Peyer's patch (tissue), 4 donors: ENCODE data around the gene WDR7.

Experiments used
- POLR2A ChIP-seq, 2 donors: fragments of 450-650 bp; IDR thresholded peaks; one replicate each; pipeline ENCODE4 v1.5.1; 2017; ENCODE audit warnings: antibody characterized with exemption in 2 of 2, mild to moderate bottlenecking in 2 of 2, moderate library complexity in 2 of 2
- TF ChIP-seq, protein P1 (sequence below), 6 experiments: fragments of 450-650 bp in 4 of 6; fragments of 200-600 bp in 2 of 6; sonication (generic) in 1 of 6; IDR thresholded peaks; one replicate each; pipeline ENCODE4 v1.5.1; 2017 to 2019; ENCODE audit warnings: antibody characterized with exemption in 6 of 6, mild to moderate bottlenecking in 3 of 6, moderate library complexity in 1 of 6

DNA sequence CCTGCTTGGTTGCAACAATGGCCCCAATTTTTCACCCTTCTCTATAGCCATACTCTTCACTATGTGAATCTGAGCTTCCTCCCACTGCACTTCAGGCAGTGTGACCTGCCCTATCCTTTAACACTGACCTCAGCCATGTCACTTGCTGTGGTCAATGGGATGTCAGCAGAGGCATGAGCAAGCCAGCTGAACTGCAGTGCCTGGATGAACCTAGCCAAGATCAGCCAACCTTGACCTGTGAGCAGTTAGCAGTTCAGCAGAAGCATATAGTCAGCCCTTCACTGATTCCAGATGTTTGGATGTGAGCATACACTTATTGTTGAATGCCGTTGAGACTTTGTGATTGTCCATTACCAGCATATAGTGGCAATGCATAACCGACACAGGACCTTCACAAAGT, 432.3 kb downstream of the WDR7 start:
- TF ChIP-seq, protein P1, sequence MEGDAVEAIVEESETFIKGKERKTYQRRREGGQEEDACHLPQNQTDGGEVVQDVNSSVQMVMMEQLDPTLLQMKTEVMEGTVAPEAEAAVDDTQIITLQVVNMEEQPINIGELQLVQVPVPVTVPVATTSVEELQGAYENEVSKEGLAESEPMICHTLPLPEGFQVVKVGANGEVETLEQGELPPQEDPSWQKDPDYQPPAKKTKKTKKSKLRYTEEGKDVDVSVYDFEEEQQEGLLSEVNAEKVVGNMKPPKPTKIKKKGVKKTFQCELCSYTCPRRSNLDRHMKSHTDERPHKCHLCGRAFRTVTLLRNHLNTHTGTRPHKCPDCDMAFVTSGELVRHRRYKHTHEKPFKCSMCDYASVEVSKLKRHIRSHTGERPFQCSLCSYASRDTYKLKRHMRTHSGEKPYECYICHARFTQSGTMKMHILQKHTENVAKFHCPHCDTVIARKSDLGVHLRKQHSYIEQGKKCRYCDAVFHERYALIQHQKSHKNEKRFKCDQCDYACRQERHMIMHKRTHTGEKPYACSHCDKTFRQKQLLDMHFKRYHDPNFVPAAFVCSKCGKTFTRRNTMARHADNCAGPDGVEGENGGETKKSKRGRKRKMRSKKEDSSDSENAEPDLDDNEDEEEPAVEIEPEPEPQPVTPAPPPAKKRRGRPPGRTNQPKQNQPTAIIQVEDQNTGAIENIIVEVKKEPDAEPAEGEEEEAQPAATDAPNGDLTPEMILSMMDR (IDR thresholded peaks at IDR 0.05) = no peak
- TF ChIP-seq POLR2A (IDR thresholded peaks at IDR 0.05) = no peak
